Caco-2 (cell line): ENCODE measurements around the gene EME1. TPM values are rescaled to one million over a fixed set of nuclear protein-coding genes. Genes with fewer than 3 reads are reported as not detected.

Source experiments
- BruUV-seq: library from RNA; stranded (reverse); fragments of 400-500 nt; replicated peaks from 2 replicates; lab custom pipeline; 2021; lab: Mats Ljungman, UMichigan
- CTCF ChIA-PET: fragments of 300-600 bp; sonication (Branson Sonifier 250); formaldehyde crosslinking; loops from one replicate; lab custom pipeline; 2022; ENCODE audit warnings: antibody characterized with exemption; lab: Charles Lee
- POLR2A ChIA-PET: fragments of 300-600 bp; sonication (Branson Sonifier 250); formaldehyde crosslinking; loops from one replicate; lab custom pipeline; 2022; ENCODE audit warnings: antibody characterized with exemption; lab: Charles Lee
- DNase-seq, 2 experiments: peaks; one replicate each; pipeline versions ENCODE4 v3.0.0 to v3.0.0-alpha.2; 2020 to 2022
- H3K27me3 ChIP-seq: replicated peaks from 2 replicates; pipeline ENCODE4 v1.6.0; 2011; ENCODE audit warnings: low read length; ENCODE audit not compliant: control insufficient read depth, insufficient read depth
- H3K36me3 ChIP-seq: 2 replicates; pipeline ENCODE4 v1.5.1; 2011; ENCODE audit warnings: low read length; ENCODE audit not compliant: control insufficient read depth, insufficient read depth
- H3K4me1 ChIP-seq: fragments of 250-450 bp; sonication (Bioruptor Pico); 2 replicates; pipeline ENCODE4 v1.5.1; 2020; ENCODE audit warnings: mild to moderate bottlenecking
- H3K4me3 ChIP-seq: 2 replicates; pipeline ENCODE4 v1.5.1; 2011; ENCODE audit warnings: low read depth, mild to moderate bottlenecking, control low read depth, low read length
- H3K9me3 ChIP-seq: fragments of 250-450 bp; sonication (Bioruptor Pico); 2 replicates; pipeline ENCODE4 v1.5.1; 2020; ENCODE audit warnings: mild to moderate bottlenecking, moderate library complexity
- H3K27ac Mint-ChIP-seq: one replicate; pipeline ENCODE4 v1.8.0; 2022; ENCODE audit warnings: mixed read lengths; ENCODE audit not compliant: unreplicated experiment
- H3K27me3 Mint-ChIP-seq: one replicate; pipeline ENCODE4 v1.8.0; 2022; ENCODE audit warnings: mixed read lengths; ENCODE audit not compliant: insufficient read depth, unreplicated experiment
- H3K36me3 Mint-ChIP-seq: one replicate; pipeline ENCODE4 v1.8.0; 2022; ENCODE audit warnings: mild to moderate bottlenecking, mixed read lengths; ENCODE audit not compliant: insufficient read depth, unreplicated experiment
- H3K4me1 Mint-ChIP-seq: one replicate; pipeline ENCODE4 v1.8.0; 2022; ENCODE audit warnings: low read depth, mixed read lengths; ENCODE audit not compliant: unreplicated experiment
- H3K4me3 Mint-ChIP-seq: one replicate; pipeline ENCODE4 v1.8.0; 2022; ENCODE audit warnings: mild to moderate bottlenecking, moderate library complexity, mixed read lengths; ENCODE audit not compliant: unreplicated experiment
- H3K9me3 Mint-ChIP-seq: one replicate; pipeline ENCODE4 v1.8.0; 2022; ENCODE audit warnings: mixed read lengths; ENCODE audit not compliant: unreplicated experiment
- CTCF ChIP-seq, 2 experiments: fragments of 200-600 bp in 1 of 2; IDR thresholded peaks; 1 replicate in 1 of 2; 2 replicates in 1 of 2; pipeline versions ENCODE4 v1.5.1 to v1.8.0; 2011 to 2022; ENCODE audit warnings: antibody characterized with exemption in 1 of 2, control low read depth in 1 of 2, inconsistent platforms in 1 of 2, low read depth in 1 of 2, low read length in 1 of 2, mild to moderate bottlenecking in 1 of 2, moderate library complexity in 1 of 2; ENCODE audit not compliant: insufficient read depth in 1 of 2, severe bottlenecking in 1 of 2, unreplicated experiment in 1 of 2
- intact Hi-C: fragments of 100-400 bp; cut with micrococcal nuclease; formaldehyde crosslinking; loops from one replicate; pipeline ENCODE4 v1.10.0; 2022; ENCODE audit not compliant: unreplicated experiment
- total RNA-seq: library from RNA; stranded (reverse); gene quantifications from 2 replicates; pipeline ENCODE4 v1.2.3, GENCODE V29; 2022

Gene EME1
- total RNA-seq, 1 experiment from 2014 or later, result 48.5 TPM

- no peak overlapping the region for H3K4me3 ChIP-seq
- no peaks in the 10 kb centered on the region for H3K27me3 ChIP-seq
- ChIA-PET POLR2A (interaction anchor here (0.6 kb wide), 2 partner anchors 85 to 300 kb away, joined by 3 to 4 read pairs; no protein-coding TSS in a partner anchor), CTCF (interaction anchor here (0.6 to 2.5 kb wide), 2 partner anchors 8 to 55 kb away, joined by 3 to 19 read pairs; partner anchors contain the start of gene LRRC59)
- Mint-ChIP-seq H3K36me3 (peaks cover 100% of the 10 kb centered on the region), H3K27ac (no peak overlapping the region), H3K4me1 (no peaks in the 10 kb centered on the region), H3K27me3 (no peaks in the 10 kb centered on the region), H3K9me3 (no peaks in the 10 kb centered on the region), H3K4me3 (no peak overlapping the region)
- H3K4me1 ChIP-seq, result no peaks in the 10 kb centered on the region
- peaks cover 22% of the 10 kb centered on the region for H3K36me3 ChIP-seq
- H3K9me3 ChIP-seq, result no peaks in the 10 kb centered on the region
- intact Hi-C loops, result no loop called here
- TF ChIP-seq CTCF (IDR thresholded peaks at IDR 0.05; ENCODE audit: insufficient read depth in 1 of 2, low read depth in 1 of 2, low read length in 1 of 2, severe bottlenecking in 1 of 2, unreplicated experiment in 1 of 2), result no peak
- DNase-seq, result no peak
- BruUV-seq, result no TSS peak
Observed at GRCh38 chr17:50389534-50389933, 16.5 kb downstream of the EME1 start.

- Histone ChIP-seq H3K27me3 (no peaks in the 10 kb centered on the region), H3K36me3 (peaks cover 21% of the 10 kb centered on the region), H3K4me1 (peaks cover 5% of the 10 kb centered on the region; the same call in 1 of the 2 replicates), H3K9me3 (no peaks in the 10 kb centered on the region), H3K4me3 (no peak overlapping the region)
- BruUV-seq, result no TSS peak
- TF ChIP-seq CTCF (IDR thresholded peaks at IDR 0.05; ENCODE audit: insufficient read depth in 1 of 2, low read depth in 1 of 2, low read length in 1 of 2, severe bottlenecking in 1 of 2, unreplicated experiment in 1 of 2), result no peak
- Mint-ChIP-seq H3K27ac (no peak overlapping the region), H3K4me1 (peaks cover 7% of the 10 kb centered on the region), H3K36me3 (peaks cover 93% of the 10 kb centered on the region), H3K4me3 (no peak overlapping the region), H3K27me3 (no peaks in the 10 kb centered on the region), H3K9me3 (no peaks in the 10 kb centered on the region)
- ChIA-PET CTCF (interaction anchor here (0.6 to 1.0 kb wide), 2 partner anchors 86 to 1305 kb away, joined by 3 to 9 read pairs; no protein-coding TSS in a partner anchor), POLR2A (interaction anchor here (0.6 kb wide), 1 partner anchor 32 kb away, joined by 3 read pairs; no protein-coding TSS in a partner anchor)
- no peak for DNase-seq
- intact Hi-C loops, result no loop called here
Observed at GRCh38 chr17:50392621-50393020, 19.6 kb downstream of the EME1 start.

- ChIA-PET POLR2A (no interaction called here), CTCF (no interaction called here)
- Histone ChIP-seq H3K9me3 (no peaks in the 10 kb centered on the region; the same call in 1 of the 2 replicates), H3K4me1 (peaks cover 5% of the 10 kb centered on the region; the same call in 1 of the 2 replicates), H3K27me3 (no peaks in the 10 kb centered on the region), H3K4me3 (no peak overlapping the region), H3K36me3 (peaks cover 21% of the 10 kb centered on the region)
- Mint-ChIP-seq H3K27ac (peak overlapping the region; percentile 33), H3K36me3 (peaks cover 84% of the 10 kb centered on the region), H3K4me1 (peaks cover 12% of the 10 kb centered on the region), H3K27me3 (no peaks in the 10 kb centered on the region), H3K9me3 (no peaks in the 10 kb centered on the region), H3K4me3 (peak overlapping the region; percentile 13)
- DNase-seq, result no peak
- TF ChIP-seq CTCF (IDR thresholded peaks at IDR 0.05; ENCODE audit: insufficient read depth in 1 of 2, low read depth in 1 of 2, low read length in 1 of 2, severe bottlenecking in 1 of 2, unreplicated experiment in 1 of 2), result no peak
- no TSS peak for BruUV-seq
- intact Hi-C loops, result no loop called here
Observed at GRCh38 chr17:50393700-50394099, 20.7 kb downstream of the EME1 start.
